Fibroblast of the aortic adventitia (primary cell): Measurements from ENCODE around the gene ADD1. TPM values are rescaled to one million over a fixed set of nuclear protein-coding genes. Genes with fewer than 3 reads are reported as not detected.

Experiments used
- DNase-seq: peaks from one replicate; pipeline ENCODE4 v3.0.0-alpha.2; 2010; ENCODE audit warnings: low read depth
- H3K4me3 ChIP-seq: 2 replicates; pipeline ENCODE4 v1.5.1; 2011; ENCODE audit warnings: low read depth, mild to moderate bottlenecking, control low read depth, low read length, moderate library complexity
- total RNA-seq: library from RNA; depleted of rRNA; stranded (reverse); fragments of >200 nt; gene quantifications from 2 replicates; pipeline ENCODE4 v1.2.3, GENCODE V29; 2012; ENCODE audit warnings: low replicate concordance
- TF ChIP-seq, protein P1 (sequence below): IDR thresholded peaks from 2 replicates; pipeline ENCODE4 v1.5.1; 2011; ENCODE audit warnings: mild to moderate bottlenecking, low read length, control low read depth, inconsistent platforms; ENCODE audit not compliant: insufficient read depth

Gene ADD1
- total RNA-seq, 1 donor, result 168 TPM

DNA sequence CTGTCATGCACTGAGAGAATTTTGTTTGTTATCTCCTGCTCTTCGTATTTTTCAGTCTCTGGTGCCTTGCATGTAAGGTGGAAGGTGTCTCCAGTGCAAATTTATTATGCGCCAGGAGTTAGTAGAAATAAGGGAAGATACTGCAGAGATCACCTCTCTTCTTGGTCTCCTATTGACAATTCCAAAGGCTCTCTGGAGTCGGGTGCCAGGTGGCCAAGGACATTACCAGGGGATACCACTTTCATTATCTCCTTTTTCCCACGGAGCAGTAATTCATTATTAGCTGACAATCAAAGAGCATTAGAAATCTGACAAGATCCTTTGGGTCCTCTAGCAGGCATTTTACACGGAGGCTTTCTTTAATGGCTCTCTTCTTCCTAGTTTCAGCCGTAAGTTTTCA, 26.0 kb downstream of the ADD1 start:
- no peak overlapping the region for H3K4me3 ChIP-seq
- no peak for DNase-seq
- TF ChIP-seq, protein P1, sequence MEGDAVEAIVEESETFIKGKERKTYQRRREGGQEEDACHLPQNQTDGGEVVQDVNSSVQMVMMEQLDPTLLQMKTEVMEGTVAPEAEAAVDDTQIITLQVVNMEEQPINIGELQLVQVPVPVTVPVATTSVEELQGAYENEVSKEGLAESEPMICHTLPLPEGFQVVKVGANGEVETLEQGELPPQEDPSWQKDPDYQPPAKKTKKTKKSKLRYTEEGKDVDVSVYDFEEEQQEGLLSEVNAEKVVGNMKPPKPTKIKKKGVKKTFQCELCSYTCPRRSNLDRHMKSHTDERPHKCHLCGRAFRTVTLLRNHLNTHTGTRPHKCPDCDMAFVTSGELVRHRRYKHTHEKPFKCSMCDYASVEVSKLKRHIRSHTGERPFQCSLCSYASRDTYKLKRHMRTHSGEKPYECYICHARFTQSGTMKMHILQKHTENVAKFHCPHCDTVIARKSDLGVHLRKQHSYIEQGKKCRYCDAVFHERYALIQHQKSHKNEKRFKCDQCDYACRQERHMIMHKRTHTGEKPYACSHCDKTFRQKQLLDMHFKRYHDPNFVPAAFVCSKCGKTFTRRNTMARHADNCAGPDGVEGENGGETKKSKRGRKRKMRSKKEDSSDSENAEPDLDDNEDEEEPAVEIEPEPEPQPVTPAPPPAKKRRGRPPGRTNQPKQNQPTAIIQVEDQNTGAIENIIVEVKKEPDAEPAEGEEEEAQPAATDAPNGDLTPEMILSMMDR, result no peak

DNA sequence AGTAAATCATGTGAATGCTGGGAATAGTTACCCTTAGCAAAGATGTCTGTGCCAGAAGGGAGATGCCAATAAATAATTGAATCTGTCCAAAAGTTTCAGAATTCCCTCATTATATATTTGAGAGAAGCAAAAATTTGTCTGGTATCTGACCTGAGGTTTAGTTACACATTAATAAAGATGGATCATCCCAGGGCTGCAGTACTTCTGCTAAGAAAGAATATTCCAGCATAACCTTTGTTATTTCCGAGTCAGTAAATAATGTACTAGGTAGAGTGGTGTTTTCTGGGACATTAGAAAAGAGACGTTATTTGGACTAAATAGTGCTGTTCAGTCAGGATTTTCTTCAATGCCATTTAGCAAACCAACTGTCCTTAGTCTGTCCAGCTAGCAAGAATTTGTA, 26.4 kb downstream of the ADD1 start:
- TF ChIP-seq, protein P1, result no peak
- no peak overlapping the region for H3K4me3 ChIP-seq
- no peak for DNase-seq

DNA sequence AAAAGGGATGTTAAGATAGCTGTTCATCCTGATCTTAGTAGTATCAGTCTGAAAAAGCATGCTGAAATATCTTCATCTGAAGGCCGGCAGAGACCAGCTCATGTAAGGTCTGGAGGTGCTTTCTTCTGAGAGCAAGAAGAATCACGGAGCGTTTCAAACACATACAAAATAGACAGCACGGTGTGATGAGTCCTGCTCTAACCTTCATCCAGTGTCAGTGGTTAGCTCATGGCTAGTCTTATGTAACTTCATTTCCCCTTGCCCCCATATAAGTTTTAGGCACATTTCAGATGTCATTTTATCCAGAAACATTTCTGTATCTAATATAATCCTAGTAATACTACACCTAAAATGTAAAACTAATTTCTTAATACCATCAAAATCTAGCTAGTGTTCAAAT, 27.8 kb downstream of the ADD1 start:
- H3K4me3 ChIP-seq, result no peak overlapping the region
- no peak for DNase-seq
- TF ChIP-seq, protein P1, result no peak

DNA sequence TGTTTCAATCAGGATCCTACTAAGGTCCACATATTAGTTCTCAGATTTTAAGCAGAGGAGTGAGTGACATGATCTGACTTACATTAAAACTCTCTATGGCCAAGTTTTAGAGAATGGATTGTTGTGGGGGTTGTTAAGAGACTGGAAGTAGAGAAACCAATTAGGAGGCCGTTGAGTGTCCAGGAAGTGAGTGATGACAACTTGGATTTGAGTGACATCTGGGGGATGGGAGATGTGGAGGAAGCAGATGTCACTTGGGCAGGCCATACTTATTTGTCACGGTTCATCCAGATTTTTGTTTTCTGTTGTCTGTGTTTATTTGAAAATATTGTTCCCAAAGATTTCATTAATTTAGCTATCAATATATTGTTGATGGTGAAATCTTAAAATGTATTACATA, 28.3 kb downstream of the ADD1 start:
- H3K4me3 ChIP-seq, result no peak overlapping the region
- DNase-seq, result no peak
- TF ChIP-seq, protein P1, result no peak

DNA sequence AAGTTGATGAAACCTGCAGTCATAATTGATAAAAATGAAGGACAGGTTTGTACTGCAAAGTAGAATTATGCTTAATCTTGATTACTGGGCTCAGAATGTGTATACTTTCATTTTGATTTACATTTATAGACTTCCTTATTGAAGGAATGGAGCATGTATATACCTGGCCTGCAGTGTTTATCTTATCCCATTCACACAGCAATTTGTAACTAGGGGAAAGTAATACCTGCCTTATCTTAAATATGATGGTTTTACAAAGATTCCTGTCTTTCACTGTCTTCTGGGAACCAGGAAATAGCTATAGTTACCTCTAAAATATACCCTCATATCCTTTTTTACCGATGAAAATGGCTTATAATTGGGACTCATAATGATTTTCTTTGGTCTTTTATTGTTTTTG, 29.7 kb downstream of the ADD1 start:
- no peak overlapping the region for H3K4me3 ChIP-seq
- no peak for DNase-seq
- TF ChIP-seq, protein P1, result no peak

DNA sequence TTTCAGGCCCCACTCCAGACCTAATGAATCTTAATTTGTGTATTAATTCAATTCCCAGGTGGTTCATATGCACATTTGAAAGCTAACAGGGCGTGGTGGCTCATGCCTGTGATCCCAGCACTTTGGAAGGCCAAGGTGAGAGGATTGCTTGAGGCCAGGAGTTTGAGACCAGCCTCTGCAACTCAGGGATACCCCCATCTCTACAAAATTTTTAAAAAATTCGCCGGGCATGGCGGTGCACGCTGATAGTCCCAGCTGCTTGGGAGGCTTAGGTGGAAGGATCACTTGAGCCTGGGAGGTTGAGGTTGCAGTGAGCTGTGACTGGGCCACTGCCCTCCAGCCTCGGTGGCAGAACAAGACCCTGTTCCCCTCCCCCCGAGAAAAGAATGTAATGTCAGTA, 31.2 kb downstream of the ADD1 start:
- no peak for DNase-seq
- TF ChIP-seq, protein P1, result no peak
- H3K4me3 ChIP-seq, result no peak overlapping the region

DNA sequence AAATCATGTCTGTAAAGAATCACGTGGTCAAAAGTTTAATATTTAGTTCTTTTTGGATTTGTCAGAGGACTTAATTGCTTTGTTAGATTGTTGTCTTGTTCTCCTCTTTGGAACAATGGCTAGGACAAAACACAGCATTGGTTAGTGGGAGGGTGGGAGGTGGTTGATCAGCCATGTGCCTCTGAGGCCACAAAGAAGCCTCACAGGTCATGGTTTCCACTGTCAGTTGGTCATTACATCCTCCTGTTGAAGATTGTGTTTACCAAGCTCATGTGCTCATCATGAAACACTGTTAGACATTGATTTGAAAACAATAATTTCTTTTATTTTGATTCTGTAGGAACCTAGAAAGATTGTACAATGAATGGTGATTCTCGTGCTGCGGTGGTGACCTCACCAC, 31.9 kb downstream of the ADD1 start:
- no peak for DNase-seq
- TF ChIP-seq, protein P1, result no peak
- H3K4me3 ChIP-seq, result no peak overlapping the region
